Activated CD4-positive, alpha-beta memory T cell treated with anti-CD3 and anti-CD28 coated beads, Interleukin-2, amount 10 ng/mL, durations not matched to agents 7 days and 5 days (primary cell): ENCODE results near the gene RGS14. TPM values are rescaled to one million over a fixed set of nuclear protein-coding genes. Genes with fewer than 3 reads are reported as not detected.
"Not testable (repeated sequence)": the region's sequence is repeated elsewhere in the genome, so short reads cannot be mapped to it uniquely, and the experiment has no call there.

ENCODE experiments used
- CTCF ChIA-PET: fragments of 350-600 bp; sonication (Branson Sonifier 250); formaldehyde crosslinking; loops from one replicate; lab custom pipeline; 2021; ENCODE audit warnings: antibody characterized with exemption, inconsistent platforms; lab: Charles Lee
- POLR2A ChIA-PET: fragments of 350-600 bp; sonication (Branson Sonifier 250); formaldehyde crosslinking; loops from one replicate; lab custom pipeline; 2021; ENCODE audit warnings: antibody characterized with exemption; lab: Charles Lee
- DNase-seq: peaks from one replicate; pipeline ENCODE4 v3.0.0-alpha.2; 2020
- H3K27ac Mint-ChIP-seq: one replicate; pipeline ENCODE4 v1.8.0; 2021; ENCODE audit warnings: mild to moderate bottlenecking, mixed read lengths
- H3K27me3 Mint-ChIP-seq: one replicate; pipeline ENCODE4 v1.8.0; 2021; ENCODE audit warnings: mixed read lengths
- H3K36me3 Mint-ChIP-seq: one replicate; pipeline ENCODE4 v1.8.0; 2021; ENCODE audit warnings: low read depth, mixed read lengths
- H3K4me1 Mint-ChIP-seq: one replicate; pipeline ENCODE4 v1.8.0; 2021; ENCODE audit warnings: mixed read lengths
- H3K4me3 Mint-ChIP-seq: one replicate; pipeline ENCODE4 v1.8.0; 2021; ENCODE audit warnings: mild to moderate bottlenecking, mixed read lengths
- H3K9me3 Mint-ChIP-seq: one replicate; pipeline ENCODE4 v1.8.0; 2021; ENCODE audit warnings: mixed read lengths
- total RNA-seq, 2 experiments: library from RNA; stranded (reverse); gene quantifications; one replicate each; pipeline ENCODE4 v1.2.3, GENCODE V29; 2021

The RGS14 gene
- total RNA-seq, 2 experiments from 2014 or later = 103 to 107 TPM

GRCh38 chr5:177339107-177339638 is 18.6 kb upstream of the RGS14 start:
- no peak for DNase-seq
- peaks cover 71% of the 10 kb centered on the region for H3K36me3 Mint-ChIP-seq
- H3K4me3 Mint-ChIP-seq = no peak overlapping the region
- ChIA-PET POLR2A (interaction anchor here (0.9 to 1.8 kb wide), 3 partner anchors 10 to 16 kb away, joined by 3 to 6 read pairs (median 3); partner anchors contain the start of gene LMAN2), CTCF (no interaction called here)
- H3K9me3 Mint-ChIP-seq = peaks cover 8% of the 10 kb centered on the region
- no peaks in the 10 kb centered on the region for H3K27me3 Mint-ChIP-seq
- peaks cover 28% of the 10 kb centered on the region for H3K4me1 Mint-ChIP-seq
- peak overlapping the region; percentile 74 for H3K27ac Mint-ChIP-seq

GRCh38 chr5:177343000-177343399 is 14.7 kb upstream of the RGS14 start:
- CTCF ChIA-PET = interaction anchor here (1.1 to 1.4 kb wide), 2 partner anchors 25 to 33 kb away, joined by 4 read pairs; no protein-coding TSS in a partner anchor
- H3K36me3 Mint-ChIP-seq = peaks cover 63% of the 10 kb centered on the region
- DNase-seq, H3K27ac Mint-ChIP-seq, H3K9me3 Mint-ChIP-seq, H3K27me3 Mint-ChIP-seq, H3K4me3 Mint-ChIP-seq, POLR2A ChIA-PET: not testable (repeated sequence)
- peaks cover 47% of the 10 kb centered on the region for H3K4me1 Mint-ChIP-seq

- POLR2A ChIA-PET = no interaction called here
- Mint-ChIP-seq H3K36me3 (peaks cover 59% of the 10 kb centered on the region), H3K4me3 (no peak overlapping the region), H3K4me1 (peaks cover 47% of the 10 kb centered on the region), H3K27me3 (no peaks in the 10 kb centered on the region), H3K27ac (no peak overlapping the region), H3K9me3 (peaks cover 8% of the 10 kb centered on the region)
- DNase-seq = no peak
- CTCF ChIA-PET = interaction anchor here (0.8 to 1.0 kb wide), 2 partner anchors 28 to 113 kb away, joined by 3 read pairs; no protein-coding TSS in a partner anchor
Measured at GRCh38 chr5:177343777-177344176, 13.9 kb upstream of the RGS14 start.

GRCh38 chr5:177344891-177345290 is 12.8 kb upstream of the RGS14 start:
- peaks cover 59% of the 10 kb centered on the region for H3K36me3 Mint-ChIP-seq
- peaks cover 48% of the 10 kb centered on the region for H3K4me1 Mint-ChIP-seq
- H3K4me3 Mint-ChIP-seq = no peak overlapping the region
- ChIA-PET CTCF (interaction anchor here (0.6 kb wide), 1 partner anchor 42 kb away, joined by 4 read pairs; no protein-coding TSS in a partner anchor), POLR2A (interaction anchor here (0.6 kb wide), 2 partner anchors 17 to 29 kb away, joined by 3 read pairs; no protein-coding TSS in a partner anchor)
- DNase-seq = no peak
- peaks cover 4% of the 10 kb centered on the region for H3K9me3 Mint-ChIP-seq
- H3K27me3 Mint-ChIP-seq = no peaks in the 10 kb centered on the region
- H3K27ac Mint-ChIP-seq = no peak overlapping the region

- H3K36me3 Mint-ChIP-seq = peaks cover 47% of the 10 kb centered on the region
- H3K4me1 Mint-ChIP-seq = peaks cover 49% of the 10 kb centered on the region
- no peak overlapping the region for H3K27ac Mint-ChIP-seq
Measured at GRCh38 chr5:177346820-177347219, 10.9 kb upstream of the RGS14 start.

GRCh38 chr5:177347699-177348098 is 10.0 kb upstream of the RGS14 start:
- no peak for DNase-seq
- no peak overlapping the region for H3K27ac Mint-ChIP-seq
- no peak overlapping the region for H3K4me3 Mint-ChIP-seq
- CTCF ChIA-PET = interaction anchor here (1.2 to 4.3 kb wide), 3 partner anchors 12 to 38 kb away, joined by 3 to 16 read pairs (median 4); no protein-coding TSS in a partner anchor
- no peaks in the 10 kb centered on the region for H3K9me3 Mint-ChIP-seq
- no peaks in the 10 kb centered on the region for H3K27me3 Mint-ChIP-seq
- POLR2A ChIA-PET = interaction anchor here (1.1 kb wide), 1 partner anchor 42 kb away, joined by 3 read pairs; no protein-coding TSS in a partner anchor
- peaks cover 41% of the 10 kb centered on the region for H3K36me3 Mint-ChIP-seq
- H3K4me1 Mint-ChIP-seq = peaks cover 55% of the 10 kb centered on the region

More at GRCh38 chr5:177346820-177347219, 10.9 kb upstream of the RGS14 start:
- no peak for DNase-seq
- no peaks in the 10 kb centered on the region for H3K27me3 Mint-ChIP-seq
- ChIA-PET POLR2A (interaction anchor here (0.7 to 1.1 kb wide), 2 partner anchors 11 to 43 kb away, joined by 3 to 4 read pairs; partner anchors contain the start of gene RGS14), CTCF (interaction anchor here (0.8 to 4.3 kb wide), 5 partner anchors 11 to 37 kb away, joined by 3 to 16 read pairs (median 4); no protein-coding TSS in a partner anchor)
- no peak overlapping the region for H3K4me3 Mint-ChIP-seq
- no peaks in the 10 kb centered on the region for H3K9me3 Mint-ChIP-seq

GRCh38 chr5:177349362-177349647 is 8.4 kb upstream of the RGS14 start:
- Mint-ChIP-seq H3K4me3 (peak overlapping the region; percentile 90), H3K27ac (no peak overlapping the region), H3K36me3 (peaks cover 35% of the 10 kb centered on the region), H3K9me3 (peaks cover 2% of the 10 kb centered on the region), H3K4me1 (peaks cover 57% of the 10 kb centered on the region), H3K27me3 (no peaks in the 10 kb centered on the region)
- ChIA-PET POLR2A (interaction anchor here (1.0 to 3.8 kb wide), 4 partner anchors 12 to 46 kb away, joined by 3 to 37 read pairs (median 22); partner anchors contain the start of genes PRELID1 and RAB24), CTCF (interaction anchor here (1.0 to 4.3 kb wide), 7 partner anchors 31 to 151 kb away, joined by 3 to 17 read pairs (median 3); no protein-coding TSS in a partner anchor)
- no peak for DNase-seq

GRCh38 chr5:177349762-177350161 is 8.0 kb upstream of the RGS14 start:
- peaks cover 60% of the 10 kb centered on the region for H3K4me1 Mint-ChIP-seq
- H3K27ac Mint-ChIP-seq = peak overlapping the region; percentile 99
- CTCF ChIA-PET = interaction anchor here (1.1 to 4.3 kb wide), 5 partner anchors 22 to 150 kb away, joined by 3 to 28 read pairs (median 9); no protein-coding TSS in a partner anchor
- POLR2A ChIA-PET = interaction anchor here (2.7 to 3.8 kb wide), 8 partner anchors 11 to 82 kb away, joined by 10 to 48 read pairs (median 22); partner anchors contain the start of genes MXD3, PRELID1 and RAB24
- H3K4me3 Mint-ChIP-seq = peak overlapping the region; percentile 90
- DNase-seq = no peak
- H3K27me3 Mint-ChIP-seq = no peaks in the 10 kb centered on the region
- peaks cover 38% of the 10 kb centered on the region for H3K36me3 Mint-ChIP-seq
- H3K9me3 Mint-ChIP-seq = peaks cover 7% of the 10 kb centered on the region

GRCh38 chr5:177350776-177351391 is 6.8 kb upstream of the RGS14 start:
- no peaks in the 10 kb centered on the region for H3K27me3 Mint-ChIP-seq
- no peak for DNase-seq
- peak overlapping the region; percentile 90 for H3K4me3 Mint-ChIP-seq
- peaks cover 68% of the 10 kb centered on the region for H3K4me1 Mint-ChIP-seq
- H3K9me3 Mint-ChIP-seq = peaks cover 18% of the 10 kb centered on the region
- POLR2A ChIA-PET = interaction anchor here (0.6 to 3.8 kb wide), 28 partner anchors 9 to 233 kb away, joined by 3 to 48 read pairs (median 6); partner anchors contain the start of genes DOK3, GRK6, MXD3 and NSD1
- H3K36me3 Mint-ChIP-seq = peaks cover 44% of the 10 kb centered on the region
- CTCF ChIA-PET = interaction anchor here (0.8 to 4.3 kb wide), 14 partner anchors 9 to 237 kb away, joined by 3 to 28 read pairs (median 6); no protein-coding TSS in a partner anchor
- H3K27ac Mint-ChIP-seq = peak overlapping the region; percentile 99

GRCh38 chr5:177351392-177352329 is 6.1 kb upstream of the RGS14 start, which contains the start of gene LMAN2:
Gene LMAN2 (minus strand): TSS chr5:177351668. CDS start chr5:177351647, 21 bp downstream.
- peaks cover 70% of the 10 kb centered on the region for H3K4me1 Mint-ChIP-seq
- H3K36me3 Mint-ChIP-seq = peaks cover 40% of the 10 kb centered on the region
- peak within 1 kb of the TSS; percentile 90 for H3K4me3 Mint-ChIP-seq
- peak within 1 kb of the TSS; percentile 99 for H3K27ac Mint-ChIP-seq
- CTCF ChIA-PET = interaction anchor here (1.0 to 4.3 kb wide), 16 partner anchors 9 to 238 kb away, joined by 3 to 28 read pairs (median 5); no protein-coding TSS in a partner anchor
- peak; percentile 94 for DNase-seq
- H3K27me3 Mint-ChIP-seq = no peaks in the 10 kb centered on the region
- POLR2A ChIA-PET = interaction anchor here (0.6 to 3.8 kb wide), 33 partner anchors 10 to 366 kb away, joined by 3 to 48 read pairs (median 5); partner anchors contain the start of genes B4GALT7, DDX41, DOK3 and F12
- H3K9me3 Mint-ChIP-seq = peaks cover 18% of the 10 kb centered on the region

GRCh38 chr5:177353093-177353492 is 4.6 kb upstream of the RGS14 start:
- Mint-ChIP-seq H3K4me1 (peaks cover 69% of the 10 kb centered on the region), H3K27me3 (no peaks in the 10 kb centered on the region), H3K36me3 (peaks cover 31% of the 10 kb centered on the region), H3K27ac (no peak overlapping the region), H3K9me3 (peaks cover 18% of the 10 kb centered on the region), H3K4me3 (peak overlapping the region; percentile 25)
- ChIA-PET CTCF (interaction anchor here (0.6 to 4.1 kb wide), 5 partner anchors 19 to 149 kb away, joined by 3 to 28 read pairs (median 5); no protein-coding TSS in a partner anchor), POLR2A (interaction anchor here (0.6 to 3.1 kb wide), 3 partner anchors 23 to 102 kb away, joined by 5 to 10 read pairs (median 8); no protein-coding TSS in a partner anchor)
- no peak for DNase-seq
